ENCODE data around the gene SP2. TPM values are rescaled to one million over a fixed set of nuclear protein-coding genes. Genes with fewer than 3 reads are reported as not detected.

SP2 gene
- total RNA-seq, 6 experiments from 2014 or later, result 3.1 to 7.9 (median 5.5) TPM

DNA sequence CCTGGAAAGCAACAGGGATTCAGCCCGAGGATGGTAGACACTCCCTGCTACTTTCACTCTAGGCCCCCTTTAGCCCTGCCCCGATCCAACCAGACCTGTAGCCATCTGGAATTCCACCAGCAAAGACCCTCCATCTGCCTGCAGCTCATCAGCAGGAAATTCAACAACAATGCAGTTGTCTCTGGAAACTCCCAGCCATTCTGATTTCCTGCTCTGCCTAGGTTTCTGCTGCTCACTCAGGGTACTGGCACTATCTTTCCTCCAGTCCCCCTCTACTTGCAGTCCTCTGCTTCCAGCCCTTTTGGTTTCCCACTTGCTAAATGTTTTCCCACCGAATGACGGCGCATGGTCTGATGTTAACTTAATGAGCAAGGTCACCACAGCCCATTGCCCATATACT is 42.4 kb upstream of the SP2 start:
- peaks cover 0 to 8% (median 0%) of the 10 kb centered on the region in 4 donors for H3K4me1 ChIP-seq
- DNase-seq, result peak in 1 of 3 donors; percentile 11
- peaks cover 5 to 9% of the 10 kb centered on the region in 2 donors for H3K27me3 ChIP-seq
- 52% methylated on average over 5 of the region's 5 CpGs for WGBS (ENCODE audit: insufficient coverage, low coverage, low lambda C conversion rate, missing lambda C conversion rate)
- no peak for TF ChIP-seq POLR2A (IDR thresholded peaks at IDR 0.05)
- TF ChIP-seq CTCF (IDR thresholded peaks at IDR 0.05), result no peak
- no peak overlapping the region for H3K27ac ChIP-seq
- ATAC-seq, result no peak
- H3K4me3 ChIP-seq, result no peak overlapping the region
- no peaks in the 10 kb centered on the region for H3K36me3 ChIP-seq
- H3K9me3 ChIP-seq, result no peaks in the 10 kb centered on the region
- intact Hi-C loops (cut with DNase I), result no loop called here

DNA sequence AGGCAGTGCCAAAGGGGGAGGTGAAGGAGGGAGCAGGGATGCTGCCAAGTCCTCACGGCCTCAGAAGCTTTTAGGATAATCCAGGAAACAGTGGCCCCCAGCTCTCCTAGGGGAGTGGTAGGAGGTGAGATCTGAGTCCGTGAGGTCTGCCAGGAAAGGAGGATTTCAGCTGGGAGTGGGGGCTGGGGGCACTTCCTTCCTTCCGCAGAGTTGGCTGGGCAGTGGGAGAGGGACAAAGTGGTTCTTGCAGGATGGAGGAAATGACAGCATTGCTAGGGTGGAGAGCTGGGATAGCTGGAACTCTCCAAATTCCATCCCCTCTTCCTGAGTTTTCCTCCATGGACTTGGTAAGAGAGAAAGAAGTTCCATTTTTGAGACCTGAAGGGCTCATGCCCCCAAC is 40.3 kb upstream of the SP2 start:
- WGBS (ENCODE audit: insufficient coverage, low coverage, low lambda C conversion rate, missing lambda C conversion rate), result 30% methylated on average over 3 of the region's 3 CpGs
- intact Hi-C loops (cut with DNase I), result no loop called here
- ATAC-seq, result peak in 1 of 4 donors; percentile 3
- Histone ChIP-seq H3K27me3 (peaks cover 5 to 9% of the 10 kb centered on the region in 2 donors), H3K9me3 (no peaks in the 10 kb centered on the region), H3K4me3 (no peak overlapping the region), H3K4me1 (peaks cover 0 to 7% (median 0%) of the 10 kb centered on the region in 4 donors), H3K36me3 (no peaks in the 10 kb centered on the region), H3K27ac (no peak overlapping the region)
- peak in 1 of 3 donors; percentile 11 for DNase-seq
- TF ChIP-seq CTCF (IDR thresholded peaks at IDR 0.05) (no peak), POLR2A (IDR thresholded peaks at IDR 0.05) (no peak)

DNA sequence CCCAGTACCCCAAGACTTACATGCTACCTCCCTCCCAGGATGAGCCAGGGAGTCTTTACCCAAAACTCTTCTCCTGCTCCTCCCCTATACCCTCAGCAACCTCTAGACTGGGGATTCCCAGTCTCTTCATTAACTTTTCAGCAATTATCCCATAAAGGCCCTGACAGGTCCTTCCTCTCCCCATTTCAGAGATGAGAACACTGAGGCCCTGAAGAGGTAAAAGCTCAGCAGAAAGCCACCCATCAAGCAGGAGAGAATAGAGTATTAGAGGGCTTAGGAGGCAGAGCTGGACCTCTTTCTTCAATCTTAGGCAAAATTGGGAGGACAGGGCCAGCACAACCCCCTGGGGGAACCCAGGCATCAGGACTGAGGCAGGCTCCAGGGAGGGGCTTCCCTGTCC is 39.2 kb upstream of the SP2 start:
- Histone ChIP-seq H3K4me3 (no peak overlapping the region), H3K36me3 (no peaks in the 10 kb centered on the region), H3K9me3 (no peaks in the 10 kb centered on the region), H3K27ac (no peak overlapping the region), H3K27me3 (peaks cover 5 to 8% of the 10 kb centered on the region in 2 donors), H3K4me1 (no peaks in the 10 kb centered on the region)
- TF ChIP-seq CTCF (IDR thresholded peaks at IDR 0.05), result no peak
- TF ChIP-seq POLR2A (IDR thresholded peaks at IDR 0.05), result no peak
- ATAC-seq (no peak), DNase-seq (no peak)
- intact Hi-C loops (cut with DNase I), result no loop called here

- no peak for TF ChIP-seq POLR2A (IDR thresholded peaks at IDR 0.05)
- TF ChIP-seq CTCF (IDR thresholded peaks at IDR 0.05), result no peak
- Histone ChIP-seq H3K4me1 (no peaks in the 10 kb centered on the region), H3K9me3 (no peaks in the 10 kb centered on the region), H3K27me3 (peaks cover 0 to 5% of the 10 kb centered on the region in 2 donors), H3K36me3 (no peaks in the 10 kb centered on the region), H3K27ac (no peak overlapping the region), H3K4me3 (no peak overlapping the region)
- 78% methylated on average over 5 of the region's 16 CpGs for WGBS (ENCODE audit: insufficient coverage, low coverage, low lambda C conversion rate, missing lambda C conversion rate)
- DNase-seq (peak in 1 of 3 donors; percentile 23), ATAC-seq (no peak)
- intact Hi-C loops (cut with DNase I), result no loop called here
Measured at GRCh38 chr17:47857551-47858455, 38.2 kb upstream of the SP2 start.
